M059J (cell line): Measurements from ENCODE around the gene S100A12. TPM values are rescaled to one million over a fixed set of nuclear protein-coding genes. Genes with fewer than 3 reads are reported as not detected.

Source experiments
- DNase-seq: peaks from one replicate; pipeline ENCODE4 v3.0.0-alpha.2; 2012; ENCODE audit warnings: low read depth
- total RNA-seq: library from RNA; depleted of rRNA; stranded (reverse); fragments of >200 nt; shearing (Covaris generic); gene quantifications from 2 replicates; pipeline ENCODE4 v1.2.3, GENCODE V29; 2014; rRNA removed

Gene S100A12
- total RNA-seq, 1 experiment from 2014 or later: not detected

DNA sequence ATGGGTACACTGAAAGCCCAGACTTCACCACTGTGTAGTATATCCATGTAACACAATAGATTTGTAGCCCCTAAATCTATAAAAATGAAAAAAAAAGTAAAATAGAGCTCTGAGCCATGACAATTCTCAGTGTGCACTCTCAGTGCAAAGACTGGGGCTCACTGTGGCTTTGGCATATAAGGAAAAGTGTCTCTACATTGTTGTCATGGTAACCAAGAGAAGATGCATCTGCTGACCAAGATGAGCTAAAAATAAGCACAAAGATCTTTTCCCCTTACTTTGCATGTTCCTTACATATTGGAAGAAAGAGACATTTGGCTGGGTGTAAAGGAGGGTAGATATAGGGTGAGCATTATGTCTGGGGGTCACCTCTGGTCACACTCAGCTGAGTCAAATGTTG is 38.8 kb downstream of the S100A12 start:
- DNase-seq: no peak

DNA sequence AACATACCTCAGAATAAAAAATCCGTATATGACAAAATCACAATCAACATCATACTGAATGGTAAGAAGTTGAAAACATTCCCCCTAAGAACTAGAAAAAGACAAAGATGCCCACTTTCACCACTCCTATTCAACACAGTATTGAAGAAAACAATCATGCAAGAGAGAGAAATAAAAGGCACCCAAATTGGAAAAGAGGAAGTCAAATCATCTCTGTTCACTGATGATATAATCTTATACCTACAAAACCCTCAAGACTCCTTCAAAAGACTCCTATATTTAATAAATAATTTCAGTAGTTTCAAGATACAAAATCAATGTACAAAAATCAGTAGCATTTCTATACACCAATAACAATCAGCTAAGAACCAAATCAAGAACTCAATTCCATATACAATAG is 41.5 kb downstream of the S100A12 start:
- no peak for DNase-seq

GRCh38 chr1:153324912-153325311 is 50.5 kb downstream of the S100A12 start:
- DNase-seq: no peak

Other genes starting within 250 kb of the S100A12 start
- gene SPRR2G, start 224.7 kb downstream of the S100A12 start, total RNA-seq: not detected in 2 replicates
- gene LELP1, start 172.2 kb downstream of the S100A12 start, total RNA-seq: not detected in 2 replicates
- not detected in 2 replicates for gene PRR9, start 158.0 kb downstream of the S100A12 start, total RNA-seq
- not detected in 2 replicates for gene LORICRIN, start 115.9 kb downstream of the S100A12 start, total RNA-seq
- not detected in 2 replicates for gene PGLYRP3, start 62.7 kb downstream of the S100A12 start, total RNA-seq
- gene PGLYRP4, start 26.8 kb downstream of the S100A12 start, total RNA-seq: not detected in 2 replicates
- gene S100A9, start 17.8 kb downstream of the S100A12 start, total RNA-seq: 0.22 TPM in 1 of 2 replicates, not detected in the other
- gene S100A8, start 15.5 kb upstream of the S100A12 start, total RNA-seq: 0.15 TPM in 1 of 2 replicates, not detected in the other
- not detected in 2 replicates for gene S100A7A, start 40.9 kb upstream of the S100A12 start, total RNA-seq
- gene S100A7, start 85.0 kb upstream of the S100A12 start, total RNA-seq: not detected in 2 replicates
- gene S100A6, start 160.4 kb upstream of the S100A12 start, total RNA-seq: 526 and 547 TPM in 2 replicates
- not detected in 2 replicates for gene S100A5, start 165.3 kb upstream of the S100A12 start, total RNA-seq
- 2.9 and 12.3 TPM in 2 replicates for gene S100A4, start 170.2 kb upstream of the S100A12 start, total RNA-seq
- gene S100A3, start 173.6 kb upstream of the S100A12 start, total RNA-seq: 5.2 and 5.8 TPM in 2 replicates
- 14.4 and 19.6 TPM in 2 replicates for gene S100A2, start 190.2 kb upstream of the S100A12 start, total RNA-seq
- gene S100A16, start 237.5 kb upstream of the S100A12 start, total RNA-seq: 138 and 163 TPM in 2 replicates
- not detected in 2 replicates for gene S100A14, start 240.7 kb upstream of the S100A12 start, total RNA-seq